IgD-negative memory B cell (primary cell): ENCODE results near the gene LTV1. TPM values are rescaled to one million over a fixed set of nuclear protein-coding genes. Genes with fewer than 3 reads are reported as not detected.
"Not testable (repeated sequence)": the region's sequence is repeated elsewhere in the genome, so short reads cannot be mapped to it uniquely, and the experiment has no call there.

Source experiments
- H3K27ac Mint-ChIP-seq, 3 donors: one replicate each; pipeline ENCODE4 v1.8.0; 2020 to 2022; ENCODE audit warnings: mild to moderate bottlenecking in 3 of 3, mixed read lengths in 3 of 3, moderate library complexity in 1 of 3
- H3K27me3 Mint-ChIP-seq: one replicate; pipeline ENCODE4 v1.8.0; 2021; ENCODE audit warnings: mixed read lengths
- H3K36me3 Mint-ChIP-seq: one replicate; pipeline ENCODE4 v1.8.0; 2020; ENCODE audit warnings: mild to moderate bottlenecking, mixed read lengths
- H3K4me1 Mint-ChIP-seq, 3 donors: one replicate each; pipeline ENCODE4 v1.8.0; 2020 to 2022; ENCODE audit warnings: mixed read lengths in 3 of 3, mild to moderate bottlenecking in 1 of 3
- H3K4me3 Mint-ChIP-seq, 4 donors: one replicate each; pipeline ENCODE4 v1.8.0; 2020 to 2022; ENCODE audit warnings: mild to moderate bottlenecking in 4 of 4, mixed read lengths in 4 of 4, moderate library complexity in 3 of 4
- H3K9me3 Mint-ChIP-seq, 3 donors: one replicate each; pipeline ENCODE4 v1.8.0; 2020 to 2021; ENCODE audit warnings: mixed read lengths in 3 of 3, mild to moderate bottlenecking in 1 of 3
- polyA plus RNA-seq: library from polyadenylated mRNA; unstranded; fragments of 300-500 nt; fragmentation: Illumina TruSeq; gene quantifications from one replicate; pipeline ENCODE4 v1.2.3, GENCODE V29; 2021

Gene LTV1
- polyA plus RNA-seq, 1 donor from 2014 or later, result 23.7 TPM

DNA sequence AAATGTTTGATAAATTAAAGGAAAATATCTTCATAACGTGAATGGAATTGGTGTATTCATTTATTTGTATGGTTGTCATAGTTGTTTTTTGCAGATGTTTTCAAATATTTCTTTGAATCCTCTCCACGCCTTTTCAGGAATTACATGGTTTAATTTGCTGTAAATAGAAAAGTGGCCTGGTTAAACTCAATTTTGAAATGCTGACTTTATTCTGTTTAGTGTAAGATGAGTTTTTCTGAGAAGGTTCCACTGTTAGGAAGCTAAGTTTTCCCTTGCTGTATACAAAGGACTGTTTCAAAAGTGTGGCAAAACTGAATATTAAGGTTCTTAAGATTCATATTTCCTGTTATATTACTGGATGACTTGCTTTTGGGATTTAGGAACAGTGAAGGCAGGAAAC is 20.6 kb downstream of the LTV1 start:
- Mint-ChIP-seq H3K9me3 (peaks cover 0 to 4% (median 2%) of the 10 kb centered on the region in 3 donors), H3K27ac (no peak overlapping the region), H3K4me1 (no peaks in the 10 kb centered on the region), H3K4me3 (no peak overlapping the region), H3K27me3 (no peaks in the 10 kb centered on the region), H3K36me3 (peaks cover 11% of the 10 kb centered on the region)

DNA sequence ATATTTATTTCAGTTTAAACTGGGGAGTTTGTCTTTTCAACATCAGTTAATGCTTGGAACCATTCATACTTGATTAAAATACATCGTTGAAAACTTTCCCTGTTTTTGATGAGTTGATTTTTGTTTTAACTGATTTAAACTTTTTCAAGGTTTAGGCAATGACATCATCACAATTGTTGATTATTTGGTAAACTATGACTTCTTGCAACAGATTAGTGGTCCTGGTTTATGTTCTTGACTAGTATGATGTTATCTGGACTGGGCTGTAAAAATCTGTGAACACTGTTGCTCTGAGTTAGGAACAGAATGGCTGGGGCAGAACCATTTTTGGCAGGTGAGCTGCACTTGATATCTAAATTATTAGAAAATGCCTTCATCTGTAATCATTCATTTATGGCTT is 21.1 kb downstream of the LTV1 start, which contains the start of gene ZC2HC1B:
Gene ZC2HC1B, plus strand, starts transcription at position 241 of the 400 bp plus-strand sequence. Its CDS starts 66 bp downstream, at position 307.
- no peak within 1 kb of the TSS for H3K27ac Mint-ChIP-seq

DNA sequence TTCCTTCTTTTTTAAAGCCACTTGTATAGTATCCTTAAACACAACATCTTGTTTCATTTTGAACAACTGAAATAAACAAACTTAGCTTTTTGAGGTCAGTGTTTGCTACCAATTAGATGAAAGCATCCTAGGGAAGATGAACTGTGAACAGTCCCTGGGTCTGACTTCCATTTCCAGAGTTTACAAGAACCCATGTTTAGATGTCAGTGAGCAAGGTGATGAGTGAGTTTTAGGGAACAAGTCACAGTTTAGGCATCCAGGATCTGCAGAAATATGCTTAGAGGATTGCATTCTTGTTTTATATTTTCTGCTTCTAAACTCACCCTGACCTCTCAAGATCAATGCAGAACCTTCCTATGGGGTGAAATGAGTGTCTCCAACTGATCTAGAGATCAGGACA is 24.1 kb downstream of the LTV1 start:
- no peak overlapping the region for H3K27ac Mint-ChIP-seq

More for the DNA sequence above, 21.1 kb downstream of the LTV1 start, which contains the start of gene ZC2HC1B:
- Mint-ChIP-seq H3K9me3 (peaks cover 0 to 5% (median 2%) of the 10 kb centered on the region in 3 donors), H3K4me3 (no peak within 1 kb of the TSS), H3K27me3 (no peaks in the 10 kb centered on the region), H3K4me1 (no peaks in the 10 kb centered on the region), H3K36me3 (peaks cover 10% of the 10 kb centered on the region)

DNA sequence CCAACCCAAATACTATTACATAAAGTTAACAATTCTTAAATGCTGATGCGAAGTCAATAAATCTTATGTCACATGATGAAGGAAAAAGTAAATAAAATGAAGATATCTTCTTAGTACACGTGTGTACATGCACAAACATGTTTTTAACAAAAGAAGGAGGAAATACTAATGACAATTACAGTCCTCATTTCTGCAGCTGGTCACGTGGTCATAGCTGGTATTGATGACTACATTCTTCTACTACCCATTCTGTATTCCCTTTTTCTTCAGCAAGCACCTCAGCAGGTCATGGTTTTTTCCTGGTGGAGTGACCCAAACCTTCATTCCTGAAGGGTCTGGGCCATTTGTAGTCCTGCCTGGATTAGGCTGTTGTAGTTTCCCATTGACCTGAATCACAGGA is 25.7 kb downstream of the LTV1 start:
- H3K27me3 Mint-ChIP-seq, H3K4me3 Mint-ChIP-seq, H3K9me3 Mint-ChIP-seq, H3K27ac Mint-ChIP-seq, H3K4me1 Mint-ChIP-seq, H3K36me3 Mint-ChIP-seq: not testable (repeated sequence)

More for the DNA sequence above, 24.1 kb downstream of the LTV1 start:
- no peaks in the 10 kb centered on the region for H3K4me1 Mint-ChIP-seq
- H3K4me3 Mint-ChIP-seq, result no peak overlapping the region
- H3K9me3 Mint-ChIP-seq, result peaks cover 0 to 5% (median 2%) of the 10 kb centered on the region in 3 donors
- H3K27me3 Mint-ChIP-seq, result no peaks in the 10 kb centered on the region
- peaks cover 4% of the 10 kb centered on the region for H3K36me3 Mint-ChIP-seq

DNA sequence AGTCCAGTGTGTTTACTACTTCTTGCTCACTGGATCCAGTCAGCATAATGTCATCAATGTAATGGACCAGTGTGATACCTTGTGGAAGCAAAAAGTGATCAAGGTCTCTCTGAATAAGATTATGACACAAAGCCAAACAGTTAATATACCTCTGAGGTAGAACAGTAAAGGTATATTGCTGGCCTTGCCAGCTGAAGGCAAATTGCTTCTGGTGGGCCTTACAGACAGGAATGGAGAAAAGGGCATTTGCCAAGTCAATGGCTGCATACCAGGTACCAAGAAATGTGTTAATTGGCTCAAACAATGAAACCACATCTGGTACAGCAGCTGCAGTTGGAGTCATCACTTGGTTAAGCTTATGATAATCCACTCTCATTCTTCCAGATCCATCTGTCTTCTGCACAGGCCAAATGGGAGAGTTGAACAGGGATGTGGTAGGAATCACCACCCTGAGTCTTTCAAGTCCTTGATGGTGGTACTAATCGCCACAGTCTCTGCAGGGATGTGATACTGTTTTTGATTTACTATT is 28.1 kb downstream of the LTV1 start:
- Mint-ChIP-seq H3K4me1 (peaks cover 0 to 10% (median 6%) of the 10 kb centered on the region in 3 donors), H3K9me3 (peaks cover 0 to 13% (median 8%) of the 10 kb centered on the region in 3 donors)
- H3K27ac Mint-ChIP-seq, H3K36me3 Mint-ChIP-seq, H3K4me3 Mint-ChIP-seq, H3K27me3 Mint-ChIP-seq: not testable (repeated sequence)

DNA sequence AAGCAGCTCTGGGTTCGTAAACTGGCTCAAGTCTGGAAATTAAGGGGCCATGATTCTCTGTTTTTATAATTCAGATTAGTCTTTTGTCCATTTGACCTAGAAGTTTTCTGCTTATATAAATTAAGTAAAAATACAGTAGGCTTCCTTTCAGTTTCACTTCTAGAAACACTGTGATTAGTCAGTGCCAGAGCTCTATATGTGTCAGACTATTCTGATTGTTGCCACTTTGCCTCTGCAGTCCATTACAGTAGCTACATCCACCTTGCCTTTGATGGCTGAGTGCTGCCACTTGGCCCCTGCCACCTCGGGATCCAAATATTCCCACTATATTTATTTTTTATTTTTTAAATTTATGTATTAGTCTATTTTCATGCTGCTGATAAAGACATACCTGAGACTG is 29.1 kb downstream of the LTV1 start:
- Mint-ChIP-seq H3K4me3 (no peak overlapping the region), H3K27ac (no peak overlapping the region), H3K9me3 (peaks cover 0 to 14% (median 8%) of the 10 kb centered on the region in 3 donors)

DNA sequence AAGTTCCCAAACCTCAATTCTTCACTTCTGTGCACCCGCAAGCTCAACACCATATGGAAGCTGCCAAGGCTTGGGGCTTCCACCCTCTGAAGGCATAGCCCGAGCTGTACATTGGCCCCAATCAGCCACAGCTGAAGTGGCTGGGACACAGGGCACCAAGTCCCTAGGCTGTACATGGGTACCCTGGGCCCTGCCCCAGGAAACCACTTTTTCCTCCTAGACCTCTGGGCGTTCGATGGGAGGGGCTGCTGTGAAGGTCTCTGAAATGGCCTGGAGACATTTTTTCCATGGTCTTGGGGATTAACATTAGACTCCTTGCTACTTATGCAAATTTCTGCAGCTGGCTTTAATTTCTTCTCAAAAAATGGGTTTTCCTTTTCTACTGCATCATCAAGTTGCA is 30.5 kb downstream of the LTV1 start:
- H3K36me3 Mint-ChIP-seq, H3K27me3 Mint-ChIP-seq: not testable (repeated sequence)
- peaks cover 0 to 13% (median 8%) of the 10 kb centered on the region in 3 donors for H3K9me3 Mint-ChIP-seq
- H3K4me1 Mint-ChIP-seq, result peaks cover 0 to 10% (median 6%) of the 10 kb centered on the region in 3 donors
- H3K4me3 Mint-ChIP-seq, result peak overlapping the region in 1 of 4 donors; percentile 39
- H3K27ac Mint-ChIP-seq, result peak overlapping the region in 1 of 3 donors; percentile 9

More for the DNA sequence above, 29.1 kb downstream of the LTV1 start:
- Mint-ChIP-seq H3K36me3 (peaks cover 2% of the 10 kb centered on the region), H3K4me1 (peaks cover 0 to 10% (median 6%) of the 10 kb centered on the region in 3 donors), H3K27me3 (no peaks in the 10 kb centered on the region)

DNA sequence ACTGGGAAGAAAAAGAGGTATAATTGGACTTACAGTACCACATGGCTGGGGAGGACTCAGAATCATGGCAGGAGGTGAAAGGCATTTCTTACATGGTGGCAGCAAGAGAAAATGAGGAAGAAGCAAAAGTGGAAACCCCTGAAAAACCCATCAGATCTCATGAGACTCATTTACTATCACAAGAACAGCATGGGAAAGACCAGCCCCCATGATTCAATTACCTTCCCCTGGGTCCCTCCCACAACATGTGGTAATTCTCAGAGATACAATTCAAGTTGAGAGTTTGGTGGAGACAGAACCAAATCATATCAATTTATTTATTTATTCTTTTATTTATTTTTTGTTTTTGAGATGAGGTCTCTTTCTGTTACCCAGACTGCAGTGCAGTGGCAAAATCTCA is 31.4 kb downstream of the LTV1 start:
- not testable (repeated sequence) for H3K27me3 Mint-ChIP-seq, H3K27ac Mint-ChIP-seq, H3K36me3 Mint-ChIP-seq
- Mint-ChIP-seq H3K9me3 (peaks cover 4 to 15% (median 10%) of the 10 kb centered on the region in 3 donors), H3K4me3 (peak overlapping the region in 1 of 4 donors; percentile 19), H3K4me1 (peaks cover 0 to 10% (median 6%) of the 10 kb centered on the region in 3 donors)

DNA sequence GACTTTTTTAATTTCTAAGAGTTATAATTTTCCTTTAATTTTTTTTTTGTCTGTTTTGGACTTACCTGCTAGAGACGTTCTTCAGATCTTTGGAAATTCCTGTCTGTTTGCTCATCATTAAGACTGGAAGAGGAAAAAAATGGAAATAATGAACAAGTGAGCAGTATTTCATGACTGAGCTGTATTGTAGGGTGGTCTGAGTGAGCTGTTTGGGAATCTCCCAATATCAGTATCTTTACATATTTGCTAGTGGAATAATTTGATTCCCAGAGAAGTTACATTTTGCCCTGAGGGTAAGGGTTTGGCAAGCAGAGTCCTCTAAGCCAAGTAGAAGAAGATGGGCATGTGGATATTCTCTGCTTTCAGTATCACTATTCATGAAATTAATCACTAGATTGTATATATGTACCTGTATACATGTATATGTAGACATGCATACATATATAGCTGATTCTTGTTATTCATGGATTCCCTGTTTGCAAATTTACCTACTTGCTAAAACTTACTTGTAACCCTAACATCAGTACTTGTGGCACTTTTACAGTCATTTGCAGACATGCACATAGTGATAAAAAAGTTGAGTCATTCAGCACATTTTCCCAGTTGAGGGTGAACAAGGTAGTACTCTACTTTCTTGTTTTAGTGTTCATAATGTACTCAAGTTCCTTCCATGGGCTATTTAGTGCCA is 34.6 kb downstream of the LTV1 start:
- Mint-ChIP-seq H3K4me1 (peaks cover 0 to 7% (median 5%) of the 10 kb centered on the region in 3 donors), H3K9me3 (peaks cover 4 to 15% (median 7%) of the 10 kb centered on the region in 3 donors), H3K36me3 (peaks cover 2% of the 10 kb centered on the region), H3K27ac (no peak overlapping the region), H3K27me3 (no peaks in the 10 kb centered on the region), H3K4me3 (no peak overlapping the region)

DNA sequence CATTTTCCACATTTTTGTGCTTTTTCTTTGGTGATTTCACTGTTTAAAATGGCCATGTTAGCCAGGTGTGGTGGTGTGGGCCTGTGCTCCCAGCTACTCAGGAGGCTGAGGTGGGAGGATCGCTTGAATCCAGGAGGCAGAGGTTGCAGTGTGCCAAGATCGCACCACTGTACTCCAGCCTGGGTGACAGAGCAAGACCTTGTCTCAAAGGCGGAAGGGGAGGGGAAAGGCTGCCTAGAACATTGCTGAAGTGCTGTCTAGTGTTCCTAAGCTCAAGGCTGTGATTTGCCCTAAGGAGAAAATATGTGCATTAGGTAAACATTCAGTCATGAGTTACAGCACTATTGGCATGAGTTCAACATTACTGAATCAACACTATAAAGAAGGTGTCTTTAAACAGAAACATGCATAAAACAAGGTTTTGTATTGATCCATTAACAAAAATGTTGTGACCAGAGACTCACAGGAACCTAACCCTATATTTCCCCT is 35.2 kb downstream of the LTV1 start:
- Mint-ChIP-seq H3K36me3 (peaks cover 2% of the 10 kb centered on the region), H3K4me1 (peaks cover 0 to 6% (median 3%) of the 10 kb centered on the region in 3 donors)

DNA sequence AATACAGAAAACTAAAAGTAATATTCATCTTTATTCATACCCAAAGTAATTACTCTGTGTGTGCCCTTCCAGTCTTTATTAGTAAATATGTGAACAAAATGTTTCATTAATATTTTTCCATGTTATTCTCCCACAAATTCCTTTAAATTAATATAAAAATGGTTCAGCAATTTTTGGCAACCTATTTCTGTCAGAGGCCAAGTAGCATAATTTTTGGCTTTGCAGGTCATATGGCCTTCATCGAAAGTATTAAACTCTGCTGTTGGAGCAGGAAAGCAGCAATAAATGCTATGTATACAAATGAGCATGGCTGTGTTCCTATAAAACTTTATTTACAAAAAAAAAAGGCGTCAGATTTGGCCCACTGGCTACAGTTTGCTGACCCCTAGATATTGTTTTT is 37.3 kb downstream of the LTV1 start:
- H3K9me3 Mint-ChIP-seq, result peaks cover 4 to 8% (median 7%) of the 10 kb centered on the region in 3 donors
- H3K36me3 Mint-ChIP-seq, result peaks cover 2% of the 10 kb centered on the region
- peaks cover 0 to under 1% (median 0%) of the 10 kb centered on the region in 3 donors for H3K4me1 Mint-ChIP-seq
- H3K27me3 Mint-ChIP-seq, result no peaks in the 10 kb centered on the region
- no peak overlapping the region for H3K27ac Mint-ChIP-seq
- H3K4me3 Mint-ChIP-seq, result no peak overlapping the region

More for the DNA sequence above, 35.2 kb downstream of the LTV1 start:
- Mint-ChIP-seq H3K27ac (no peak overlapping the region), H3K4me3 (no peak overlapping the region), H3K9me3 (peaks cover 4 to 15% (median 7%) of the 10 kb centered on the region in 3 donors), H3K27me3 (no peaks in the 10 kb centered on the region)

DNA sequence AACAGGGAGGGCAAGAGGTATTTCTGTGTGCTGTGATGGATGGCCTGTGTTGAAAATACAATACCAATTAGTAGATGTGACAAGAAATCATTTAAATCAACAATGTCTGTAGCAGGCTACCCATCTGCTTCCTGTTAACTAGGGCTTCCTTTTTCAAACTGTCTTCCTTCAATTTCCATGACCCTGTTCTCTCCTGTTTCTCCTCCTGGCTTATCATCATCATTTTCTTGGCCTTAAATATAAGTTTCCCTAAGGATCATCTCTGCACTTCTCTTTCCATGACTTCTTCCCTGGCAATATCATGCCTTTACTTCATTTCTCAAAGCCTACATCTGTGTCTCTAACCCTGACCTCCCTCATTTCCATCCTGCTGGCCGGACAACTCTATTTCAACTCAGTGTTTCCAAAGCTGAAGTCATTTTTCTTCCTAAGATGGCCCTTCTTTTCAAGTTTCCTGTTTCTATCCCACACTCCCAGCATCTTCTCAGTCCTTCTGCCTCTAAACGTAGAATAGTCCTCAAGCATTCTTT is 39.3 kb downstream of the LTV1 start:
- no peak overlapping the region for H3K27ac Mint-ChIP-seq
- no peak overlapping the region for H3K4me3 Mint-ChIP-seq
- peaks cover 3% of the 10 kb centered on the region for H3K36me3 Mint-ChIP-seq
- peaks cover 2 to 7% (median 4%) of the 10 kb centered on the region in 3 donors for H3K9me3 Mint-ChIP-seq
- no peaks in the 10 kb centered on the region for H3K4me1 Mint-ChIP-seq
- no peaks in the 10 kb centered on the region for H3K27me3 Mint-ChIP-seq

DNA sequence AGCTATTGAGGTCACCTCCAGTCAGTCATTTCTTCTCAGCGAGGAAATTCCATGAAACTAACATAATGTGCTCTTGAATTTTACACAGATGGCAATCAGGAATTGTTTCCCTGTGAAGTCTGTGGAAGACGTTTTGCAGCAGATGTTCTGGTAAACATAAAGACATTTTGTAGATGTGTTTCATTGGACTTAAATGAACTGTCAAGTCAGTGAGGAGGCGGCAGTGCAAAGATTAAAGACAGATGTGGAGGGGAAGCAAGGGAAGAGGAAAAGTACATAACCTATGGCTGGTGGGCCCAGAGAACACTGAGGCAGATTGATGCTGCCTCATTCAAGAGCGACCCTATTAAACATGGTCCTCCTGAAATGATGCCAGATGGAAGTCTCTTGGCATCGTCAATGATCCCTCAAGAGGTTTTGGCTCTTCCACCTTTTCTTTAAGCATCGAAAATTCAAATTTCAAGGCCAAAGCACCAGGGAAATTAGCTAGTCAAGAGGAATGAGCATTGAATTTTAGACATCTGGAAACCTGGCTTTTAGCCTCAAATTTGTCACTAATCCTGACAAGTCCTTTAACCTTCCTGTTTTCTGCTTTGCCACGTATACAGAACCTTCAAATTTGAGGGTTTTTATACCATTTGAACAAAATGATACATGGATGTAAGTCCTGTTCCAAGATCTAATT is 41.2 kb downstream of the LTV1 start:
- no peaks in the 10 kb centered on the region for H3K4me1 Mint-ChIP-seq
- H3K27ac Mint-ChIP-seq, result no peak overlapping the region
- H3K36me3 Mint-ChIP-seq, result peaks cover 3% of the 10 kb centered on the region
- no peak overlapping the region for H3K4me3 Mint-ChIP-seq
- no peaks in the 10 kb centered on the region for H3K9me3 Mint-ChIP-seq
- no peaks in the 10 kb centered on the region for H3K27me3 Mint-ChIP-seq

DNA sequence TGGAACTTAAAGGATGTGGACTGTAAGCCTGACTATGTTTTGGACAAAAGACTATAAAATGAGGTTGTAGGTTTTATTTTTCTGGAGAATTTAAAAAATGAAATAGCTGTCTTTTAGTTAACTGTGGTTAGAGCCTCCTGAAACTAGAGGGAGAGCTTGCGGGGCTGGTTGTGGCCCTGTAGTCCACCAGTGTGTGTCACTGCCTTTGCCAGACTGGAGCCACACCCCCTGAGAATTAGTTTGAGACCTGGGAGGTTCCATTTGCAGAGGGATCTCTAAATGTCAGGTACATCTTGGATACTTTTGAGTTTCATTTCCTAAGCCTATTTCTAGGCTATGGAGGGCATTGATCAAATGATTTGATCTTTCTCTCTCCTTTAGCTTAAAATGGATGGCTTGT is 42.0 kb downstream of the LTV1 start:
- Mint-ChIP-seq H3K27me3 (no peaks in the 10 kb centered on the region), H3K27ac (no peak overlapping the region), H3K36me3 (peaks cover 3% of the 10 kb centered on the region), H3K4me3 (no peak overlapping the region), H3K9me3 (no peaks in the 10 kb centered on the region), H3K4me1 (no peaks in the 10 kb centered on the region)

DNA sequence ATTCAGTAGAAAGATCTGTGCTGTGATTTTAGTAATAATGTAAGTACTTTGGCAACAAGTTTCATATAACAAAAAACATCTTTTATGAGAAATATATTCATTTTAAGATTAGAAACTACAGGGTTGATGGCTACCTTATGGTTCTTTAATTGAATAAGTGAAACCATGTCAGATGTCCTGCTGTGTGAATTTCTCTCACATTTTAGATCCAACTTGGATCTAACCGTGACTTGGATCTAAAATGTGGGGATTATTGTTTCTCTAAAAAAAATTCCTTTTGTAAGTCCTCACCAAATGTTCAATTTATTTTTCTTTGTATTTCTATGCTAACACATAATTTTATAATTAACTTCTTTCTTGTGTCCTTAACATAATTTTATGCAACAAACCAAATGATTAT is 51.5 kb downstream of the LTV1 start:
- no peaks in the 10 kb centered on the region for H3K36me3 Mint-ChIP-seq

More for the DNA sequence above, 51.5 kb downstream of the LTV1 start:
- H3K9me3 Mint-ChIP-seq, result no peaks in the 10 kb centered on the region
- H3K4me3 Mint-ChIP-seq, result no peak overlapping the region
- H3K27ac Mint-ChIP-seq, result no peak overlapping the region
- H3K27me3 Mint-ChIP-seq, result no peaks in the 10 kb centered on the region
- peaks cover 0 to 2% (median 0%) of the 10 kb centered on the region in 3 donors for H3K4me1 Mint-ChIP-seq
